LNCAP (cell line): ENCODE measurements around the gene DDB1.

Experiments used
- CTCF ChIP-seq: fragments of 450-650 bp; IDR thresholded peaks from 2 replicates; pipeline ENCODE4 v1.5.1; 2017; ENCODE audit warnings: mild to moderate bottlenecking

DDB1 gene

GRCh38 chr11:61309141-61309540, 23.8 kb downstream of the DDB1 start:
- no peak for TF ChIP-seq CTCF

DNA sequence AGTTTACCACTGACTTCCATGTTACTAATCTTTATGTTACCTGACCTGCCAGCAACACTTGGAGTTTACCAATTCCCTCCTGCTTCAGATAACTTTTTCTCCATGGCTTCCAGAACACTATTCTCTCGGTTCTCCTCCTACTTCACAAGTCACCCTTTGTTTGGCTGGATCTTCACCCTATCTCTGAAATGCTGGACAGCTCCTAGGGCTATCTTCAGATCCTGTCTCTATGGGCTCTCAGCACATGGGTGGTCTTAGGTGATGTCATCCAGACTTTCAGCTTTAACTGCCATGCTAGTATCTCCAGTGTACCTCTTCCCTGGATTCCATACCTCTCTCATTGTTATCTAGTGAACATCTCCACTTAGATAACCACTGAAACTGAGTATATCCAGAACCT, 25.6 kb downstream of the DDB1 start:
- no peak for TF ChIP-seq CTCF

- TF ChIP-seq CTCF: no peak
These were observed 26.7 kb downstream of the DDB1 start for GRCh38 chr11:61306221-61306620.

GRCh38 chr11:61305417-61305816, 27.5 kb downstream of the DDB1 start:
- no peak for TF ChIP-seq CTCF

GRCh38 chr11:61303725-61304124, 29.2 kb downstream of the DDB1 start:
- TF ChIP-seq CTCF: no peak

DNA sequence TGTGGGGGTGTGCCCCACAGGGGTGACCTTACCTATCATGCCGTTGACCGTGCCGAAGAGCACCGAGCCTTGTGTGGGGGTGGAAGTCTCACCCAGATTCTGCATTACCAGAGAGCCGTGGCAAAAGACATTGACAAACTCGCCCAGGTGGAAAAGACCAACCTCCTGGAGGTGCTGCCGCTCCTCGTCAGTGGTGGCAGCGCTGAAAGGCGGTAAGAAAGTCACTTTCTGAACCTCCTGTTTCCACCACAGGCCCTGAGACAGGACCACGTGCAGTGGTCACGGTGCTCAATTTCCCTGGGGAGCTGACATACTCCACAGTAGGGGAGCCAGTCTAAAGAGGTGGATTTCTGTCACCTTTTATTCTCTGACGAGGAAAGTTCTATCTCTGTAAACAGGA, 30.4 kb downstream of the DDB1 start:
- no peak for TF ChIP-seq CTCF

GRCh38 chr11:61298663-61299244, 34.2 kb downstream of the DDB1 start:
- TF ChIP-seq CTCF: no peak

DNA sequence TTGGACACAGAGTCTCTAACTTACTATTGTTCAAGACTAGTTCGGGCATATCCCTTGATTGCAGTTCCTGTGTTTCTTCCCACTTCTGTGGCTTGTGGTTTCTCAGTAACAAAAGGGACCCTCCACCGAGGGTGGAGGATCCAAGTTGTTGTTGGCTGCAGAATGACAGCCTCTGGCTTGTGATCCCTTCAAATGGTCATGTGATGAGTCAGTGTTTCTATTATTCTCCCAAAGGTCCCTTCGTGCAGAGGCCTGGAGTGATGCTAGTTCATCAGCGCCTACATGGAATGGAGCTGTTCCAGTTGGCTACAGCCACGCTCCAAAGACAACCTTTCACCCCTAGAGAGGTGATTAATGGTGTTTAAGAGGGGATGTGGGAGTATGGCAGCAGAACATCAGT, 35.2 kb downstream of the DDB1 start:
- TF ChIP-seq CTCF: no peak
